BLaER1 (cell line): ENCODE data around the gene SLC27A2.
A peak's percentile ranks its signal among the peaks of the same experiment; 100 is the strongest.

Experiments used
- H3K27ac ChIP-seq: shearing (Covaris generic); formaldehyde crosslinking; 2 replicates; pipeline ENCODE4 v1.8.1; 2022
- H3K27me3 ChIP-seq: shearing (Covaris generic); formaldehyde crosslinking; 2 replicates; pipeline ENCODE4 v1.8.1; 2022
- H3K36me3 ChIP-seq: shearing (Covaris generic); formaldehyde crosslinking; 2 replicates; pipeline ENCODE4 v1.8.1; 2022
- H3K4me1 ChIP-seq: shearing (Covaris generic); formaldehyde crosslinking; 2 replicates; pipeline ENCODE4 v1.8.1; 2022
- H3K4me2 ChIP-seq: shearing (Covaris generic); formaldehyde crosslinking; 2 replicates; pipeline ENCODE4 v1.8.1; 2022
- H3K4me3 ChIP-seq: shearing (Covaris generic); formaldehyde crosslinking; 2 replicates; pipeline ENCODE4 v1.8.1; 2022
- H3K9ac ChIP-seq: shearing (Covaris generic); formaldehyde crosslinking; 2 replicates; pipeline ENCODE4 v1.8.1; 2022
- H3K9me3 ChIP-seq: shearing (Covaris generic); formaldehyde crosslinking; 2 replicates; pipeline ENCODE4 v1.8.1; 2022
- H4K20me1 ChIP-seq: shearing (Covaris generic); formaldehyde crosslinking; 2 replicates; pipeline ENCODE4 v1.8.1; 2022
- Cebpa-rat ChIP-seq: shearing (Covaris generic); IDR thresholded peaks from 2 replicates; pipeline ENCODE4 v1.8.1; 2022

Gene SLC27A2

GRCh38 chr15:50218691-50219090, 36.7 kb downstream of the SLC27A2 start:
- Histone ChIP-seq H3K4me3 (no peak overlapping the region), H3K27ac (no peak overlapping the region), H3K9me3 (no peaks in the 10 kb centered on the region), H3K9ac (no peak overlapping the region), H3K36me3 (peaks cover 38% of the 10 kb centered on the region), H3K4me2 (no peak overlapping the region), H4K20me1 (no peaks in the 10 kb centered on the region), H3K27me3 (no peaks in the 10 kb centered on the region), H3K4me1 (peaks cover 11% of the 10 kb centered on the region)
- TF ChIP-seq Cebpa-rat, result no peak

GRCh38 chr15:50219820-50220219, 37.8 kb downstream of the SLC27A2 start:
- Histone ChIP-seq H3K4me1 (peaks cover 11% of the 10 kb centered on the region), H3K27me3 (no peaks in the 10 kb centered on the region), H3K9me3 (no peaks in the 10 kb centered on the region), H3K36me3 (peaks cover 50% of the 10 kb centered on the region), H3K27ac (no peak overlapping the region), H3K4me3 (no peak overlapping the region), H4K20me1 (no peaks in the 10 kb centered on the region), H3K4me2 (no peak overlapping the region), H3K9ac (no peak overlapping the region)
- no peak for TF ChIP-seq Cebpa-rat

- Histone ChIP-seq H3K9me3 (no peaks in the 10 kb centered on the region), H4K20me1 (no peaks in the 10 kb centered on the region), H3K36me3 (peaks cover 63% of the 10 kb centered on the region), H3K27ac (0 out of 2 replicates have a peak overlapping the region, but pooled peaks have one; percentile 3), H3K9ac (no peak overlapping the region), H3K4me3 (no peak overlapping the region), H3K27me3 (no peaks in the 10 kb centered on the region), H3K4me2 (peak overlapping the region; percentile 44), H3K4me1 (peaks cover 11% of the 10 kb centered on the region)
- TF ChIP-seq Cebpa-rat, result no peak
These were observed 40.2 kb downstream of the SLC27A2 start for GRCh38 chr15:50222181-50222580.

- no peak overlapping the region for H3K4me2 ChIP-seq
- no peak overlapping the region for H3K4me3 ChIP-seq
- peaks cover 11% of the 10 kb centered on the region for H3K4me1 ChIP-seq
- no peaks in the 10 kb centered on the region for H3K27me3 ChIP-seq
- peaks cover 81% of the 10 kb centered on the region for H3K36me3 ChIP-seq
- no peak overlapping the region for H3K9ac ChIP-seq
- H4K20me1 ChIP-seq, result no peaks in the 10 kb centered on the region
- H3K9me3 ChIP-seq, result no peaks in the 10 kb centered on the region
- TF ChIP-seq Cebpa-rat, result no peak
- H3K27ac ChIP-seq, result no peak overlapping the region
These were observed 42.6 kb downstream of the SLC27A2 start for GRCh38 chr15:50224606-50225005.

GRCh38 chr15:50225057-50225456, 43.1 kb downstream of the SLC27A2 start:
- H3K4me1 ChIP-seq, result peaks cover 11% of the 10 kb centered on the region
- H3K4me3 ChIP-seq, result no peak overlapping the region
- H3K9ac ChIP-seq, result no peak overlapping the region
- no peak overlapping the region for H3K4me2 ChIP-seq
- TF ChIP-seq Cebpa-rat, result no peak
- H3K36me3 ChIP-seq, result peaks cover 79% of the 10 kb centered on the region
- no peaks in the 10 kb centered on the region for H3K27me3 ChIP-seq
- no peak overlapping the region for H3K27ac ChIP-seq
- no peaks in the 10 kb centered on the region for H4K20me1 ChIP-seq
- H3K9me3 ChIP-seq, result no peaks in the 10 kb centered on the region

GRCh38 chr15:50225938-50226337, 43.9 kb downstream of the SLC27A2 start:
- peaks cover 78% of the 10 kb centered on the region for H3K36me3 ChIP-seq
- H3K4me3 ChIP-seq, result no peak overlapping the region
- no peaks in the 10 kb centered on the region for H4K20me1 ChIP-seq
- no peak overlapping the region for H3K9ac ChIP-seq
- no peaks in the 10 kb centered on the region for H3K27me3 ChIP-seq
- TF ChIP-seq Cebpa-rat, result no peak; the same call in 1 of the 2 replicates
- no peak overlapping the region for H3K4me2 ChIP-seq
- H3K9me3 ChIP-seq, result no peaks in the 10 kb centered on the region
- H3K27ac ChIP-seq, result no peak overlapping the region
- peaks cover 11% of the 10 kb centered on the region for H3K4me1 ChIP-seq

- no peak overlapping the region for H3K4me3 ChIP-seq
- no peaks in the 10 kb centered on the region for H3K27me3 ChIP-seq
- H4K20me1 ChIP-seq, result no peaks in the 10 kb centered on the region
- no peaks in the 10 kb centered on the region for H3K9me3 ChIP-seq
- peaks cover 78% of the 10 kb centered on the region for H3K36me3 ChIP-seq
- peaks cover 11% of the 10 kb centered on the region for H3K4me1 ChIP-seq
- H3K4me2 ChIP-seq, result no peak overlapping the region
- no peak overlapping the region for H3K27ac ChIP-seq
- H3K9ac ChIP-seq, result no peak overlapping the region
- no peak for TF ChIP-seq Cebpa-rat
These were observed 45.1 kb downstream of the SLC27A2 start for GRCh38 chr15:50227076-50227475.

GRCh38 chr15:50228866-50229265, 46.9 kb downstream of the SLC27A2 start:
- Histone ChIP-seq H4K20me1 (no peaks in the 10 kb centered on the region), H3K27ac (no peak overlapping the region), H3K9me3 (no peaks in the 10 kb centered on the region), H3K36me3 (peaks cover 80% of the 10 kb centered on the region), H3K27me3 (no peaks in the 10 kb centered on the region), H3K4me1 (peaks cover 7% of the 10 kb centered on the region; the same call in 1 of the 2 replicates), H3K4me3 (no peak overlapping the region), H3K9ac (no peak overlapping the region), H3K4me2 (no peak overlapping the region)
- no peak for TF ChIP-seq Cebpa-rat

GRCh38 chr15:50229336-50229735, 47.3 kb downstream of the SLC27A2 start:
- no peak for TF ChIP-seq Cebpa-rat
- H3K4me3 ChIP-seq, result no peak overlapping the region
- no peaks in the 10 kb centered on the region for H3K27me3 ChIP-seq
- H3K9me3 ChIP-seq, result no peaks in the 10 kb centered on the region
- H3K9ac ChIP-seq, result no peak overlapping the region
- H3K27ac ChIP-seq, result no peak overlapping the region
- H3K36me3 ChIP-seq, result peaks cover 80% of the 10 kb centered on the region
- H4K20me1 ChIP-seq, result no peaks in the 10 kb centered on the region
- no peak overlapping the region for H3K4me2 ChIP-seq
- H3K4me1 ChIP-seq, result peaks cover 7% of the 10 kb centered on the region; the same call in 1 of the 2 replicates

GRCh38 chr15:50231761-50232160, 49.8 kb downstream of the SLC27A2 start:
- no peak overlapping the region for H3K4me3 ChIP-seq
- no peak for TF ChIP-seq Cebpa-rat
- H3K4me2 ChIP-seq, result no peak overlapping the region

GRCh38 chr15:50232791-50233190, 50.8 kb downstream of the SLC27A2 start:
- H3K9me3 ChIP-seq, result no peaks in the 10 kb centered on the region
- H3K4me1 ChIP-seq, result peaks cover 7% of the 10 kb centered on the region; the same call in 1 of the 2 replicates
- no peak overlapping the region for H3K4me3 ChIP-seq
- no peak for TF ChIP-seq Cebpa-rat
- H3K9ac ChIP-seq, result no peak overlapping the region
- H3K27me3 ChIP-seq, result no peaks in the 10 kb centered on the region
- peaks cover 87% of the 10 kb centered on the region for H3K36me3 ChIP-seq
- H3K4me2 ChIP-seq, result no peak overlapping the region
- no peak overlapping the region for H3K27ac ChIP-seq
- no peaks in the 10 kb centered on the region for H4K20me1 ChIP-seq

More at GRCh38 chr15:50231761-50232160, 49.8 kb downstream of the SLC27A2 start:
- peaks cover 7% of the 10 kb centered on the region; the same call in 1 of the 2 replicates for H3K4me1 ChIP-seq
- no peaks in the 10 kb centered on the region for H4K20me1 ChIP-seq
- no peak overlapping the region for H3K27ac ChIP-seq
- H3K27me3 ChIP-seq, result no peaks in the 10 kb centered on the region
- H3K9ac ChIP-seq, result no peak overlapping the region
- H3K9me3 ChIP-seq, result no peaks in the 10 kb centered on the region
- peaks cover 89% of the 10 kb centered on the region for H3K36me3 ChIP-seq
